ENCODE data around the gene ACTRT2. TPM values are rescaled to one million over a fixed set of nuclear protein-coding genes. Genes with fewer than 3 reads are reported as not detected.

Gene ACTRT2
- total RNA-seq, 1 donor from 2014 or later = not detected

DNA sequence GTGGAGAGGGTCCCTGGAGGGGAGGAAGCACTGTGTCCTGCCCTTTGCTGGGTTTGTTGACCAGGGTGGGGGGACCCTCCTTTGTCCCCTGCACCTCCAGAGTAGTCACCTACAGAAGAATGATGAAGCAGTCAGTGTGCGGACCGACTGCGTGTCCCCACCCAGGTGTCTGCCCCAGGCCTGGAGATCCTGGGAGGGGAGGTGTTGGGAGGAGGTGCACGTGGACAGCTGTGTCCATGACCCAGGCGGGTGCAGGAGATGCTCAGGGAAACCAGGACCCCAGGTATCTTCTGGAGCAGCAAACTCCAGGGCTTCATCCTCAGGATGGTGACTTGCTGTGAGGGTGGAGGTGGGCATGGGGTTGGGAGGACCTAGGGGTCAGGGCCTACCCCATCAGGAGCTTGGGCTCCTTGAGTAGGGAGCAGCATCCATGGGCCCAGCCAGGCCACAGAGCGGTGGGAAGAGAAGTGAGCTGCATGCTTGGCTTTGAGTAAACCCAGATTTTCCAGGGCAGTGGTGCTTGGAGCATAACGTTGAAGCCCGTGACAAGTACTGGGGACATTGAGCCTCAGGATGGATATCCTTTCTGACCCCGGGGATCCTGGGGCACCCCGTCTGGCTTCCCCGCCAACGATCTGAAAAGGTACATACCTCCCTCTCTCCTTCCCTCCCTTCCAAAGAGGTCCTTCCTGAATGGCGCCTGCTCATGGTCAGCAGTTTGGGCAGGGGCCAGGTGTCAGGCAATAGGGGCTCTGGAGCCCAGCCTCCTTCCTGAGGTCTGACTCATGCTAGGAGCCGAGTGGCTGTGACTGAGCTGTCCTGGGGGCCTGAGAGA, 13.7 kb downstream of the ACTRT2 start:
- peaks cover 5% of the 10 kb centered on the region for H3K27me3 Mint-ChIP-seq
- DNase-seq (ENCODE audit: extremely low spot score, unreplicated experiment) = no peak
- H3K9me3 Mint-ChIP-seq = no peaks in the 10 kb centered on the region
- H3K4me1 Mint-ChIP-seq (ENCODE audit: unreplicated experiment) = peaks cover 8% of the 10 kb centered on the region
- no peak for TF ChIP-seq CTCF (conservative IDR thresholded peaks at IDR 0.05)
- H3K27ac Mint-ChIP-seq = no peak overlapping the region
- no peak overlapping the region for H3K4me3 Mint-ChIP-seq
- no peaks in the 10 kb centered on the region for H3K36me3 Mint-ChIP-seq

GRCh38 chr1:3035563-3036446, 14.5 kb downstream of the ACTRT2 start:
- Mint-ChIP-seq H3K27ac (no peak overlapping the region), H3K36me3 (no peaks in the 10 kb centered on the region), H3K27me3 (peaks cover 5% of the 10 kb centered on the region), H3K4me3 (no peak overlapping the region), H3K4me1 (ENCODE audit: unreplicated experiment) (peaks cover 8% of the 10 kb centered on the region), H3K9me3 (no peaks in the 10 kb centered on the region)
- no peak for TF ChIP-seq CTCF (conservative IDR thresholded peaks at IDR 0.05)
- no peak for DNase-seq (ENCODE audit: extremely low spot score, unreplicated experiment)

DNA sequence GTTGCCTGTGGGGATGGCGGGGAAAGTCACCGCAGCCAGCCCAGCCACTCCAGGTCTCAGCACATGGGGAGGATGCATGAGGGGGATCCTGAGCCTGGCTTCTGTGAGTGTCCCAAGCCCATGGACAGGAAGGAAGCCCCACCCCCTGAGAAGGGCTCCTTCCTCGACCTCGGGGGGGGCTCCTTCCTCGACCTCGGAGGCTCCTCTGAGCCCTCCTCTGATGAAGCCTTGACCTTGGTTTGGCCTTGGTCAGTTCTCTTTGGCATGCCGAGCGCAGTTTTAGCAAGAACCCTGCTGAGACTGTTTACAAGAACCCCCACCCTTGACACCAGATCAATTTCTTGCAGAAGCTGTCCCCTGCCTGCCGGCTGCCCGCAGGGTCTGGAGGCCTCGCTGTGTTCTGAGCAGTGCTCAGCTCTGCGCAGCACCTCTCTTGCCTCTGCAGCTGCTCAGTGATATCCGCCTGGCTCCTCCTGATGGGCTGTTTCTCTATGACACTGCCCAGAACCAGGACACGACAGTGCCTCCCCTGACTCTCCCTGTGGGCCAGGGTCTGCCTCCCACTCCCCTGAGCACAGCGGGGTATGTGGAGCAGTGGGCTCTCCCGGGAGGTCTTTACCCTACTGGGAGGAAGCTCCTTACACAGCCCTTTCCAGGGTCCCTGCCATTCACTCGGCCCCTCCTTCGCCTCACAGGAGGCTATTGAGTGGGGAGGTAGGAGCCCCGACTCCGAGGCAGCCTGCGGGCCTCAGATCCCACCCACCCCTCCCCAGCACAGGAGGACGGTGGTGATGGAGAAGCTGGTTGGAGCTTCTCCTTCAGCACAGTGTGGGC, 15.4 kb downstream of the ACTRT2 start:
- no peak for DNase-seq (ENCODE audit: extremely low spot score, unreplicated experiment)
- peaks cover 5% of the 10 kb centered on the region for H3K27me3 Mint-ChIP-seq
- no peak overlapping the region for H3K4me3 Mint-ChIP-seq
- H3K27ac Mint-ChIP-seq = no peak overlapping the region
- peaks cover 8% of the 10 kb centered on the region for H3K4me1 Mint-ChIP-seq (ENCODE audit: unreplicated experiment)
- no peaks in the 10 kb centered on the region for H3K36me3 Mint-ChIP-seq
- no peak for TF ChIP-seq CTCF (conservative IDR thresholded peaks at IDR 0.05)
- H3K9me3 Mint-ChIP-seq = no peaks in the 10 kb centered on the region

DNA sequence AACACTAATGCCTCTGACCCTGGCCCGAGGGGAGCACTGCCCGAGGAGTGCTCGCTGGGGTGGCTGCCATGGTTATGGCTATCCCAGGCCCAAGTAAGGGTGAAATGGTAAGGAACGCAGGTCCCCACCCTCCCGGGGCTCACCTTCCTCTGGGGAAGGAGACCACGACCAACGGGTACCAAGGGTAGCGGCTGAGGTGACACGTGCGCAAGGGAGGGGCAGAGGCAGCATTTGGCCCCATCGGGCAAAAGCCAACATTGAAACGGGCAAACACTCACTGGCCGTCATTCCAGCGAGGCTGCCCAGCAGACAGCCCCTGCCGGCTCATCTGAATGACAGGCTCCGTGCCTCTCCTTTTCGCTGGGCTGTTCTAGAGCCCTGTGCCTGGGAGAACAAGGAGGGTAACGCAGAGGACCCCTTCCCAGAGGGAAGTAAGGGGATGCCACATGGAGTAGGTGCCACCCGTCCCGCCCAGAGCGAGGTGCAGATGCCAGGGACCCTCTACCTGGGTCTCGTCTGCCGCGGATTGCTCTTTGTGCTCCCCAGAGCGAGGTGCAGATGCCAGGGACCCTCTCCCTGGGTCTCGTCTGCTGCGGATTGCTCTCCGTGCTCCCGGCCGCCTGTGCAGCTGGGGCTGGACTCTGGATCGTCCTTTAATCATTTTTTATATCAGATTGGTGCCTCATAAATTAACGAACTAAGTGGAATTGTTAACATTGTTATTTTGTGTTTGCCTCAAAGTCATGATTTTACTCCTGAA, 16.2 kb downstream of the ACTRT2 start:
- no peak for TF ChIP-seq CTCF (conservative IDR thresholded peaks at IDR 0.05)
- Mint-ChIP-seq H3K9me3 (no peaks in the 10 kb centered on the region), H3K4me1 (ENCODE audit: unreplicated experiment) (peaks cover 8% of the 10 kb centered on the region), H3K27ac (no peak overlapping the region), H3K27me3 (peaks cover 5% of the 10 kb centered on the region), H3K4me3 (no peak overlapping the region), H3K36me3 (no peaks in the 10 kb centered on the region)
- DNase-seq (ENCODE audit: extremely low spot score, unreplicated experiment) = peak; percentile 58

Data from type B pancreatic cell (in vitro differentiated cells).